Duodenal mucosa (tissue), 2 donors: Measurements from ENCODE around the gene UBA6.
A peak's percentile ranks its signal among the peaks of the same experiment; 100 is the strongest.
"Not testable (repeated sequence)": the region's sequence is repeated elsewhere in the genome, so short reads cannot be mapped to it uniquely, and the experiment has no call there.

Experiments
- H3K27ac ChIP-seq: one replicate; pipeline ENCODE4 v1.7.0; 2013; ENCODE audit warnings: low read depth, low read length
- H3K27me3 ChIP-seq, 2 donors: one replicate each; pipeline ENCODE4 v1.7.0; 2013; ENCODE audit warnings: low read length in 2 of 2, control low read depth in 1 of 2; ENCODE audit not compliant: insufficient read depth in 2 of 2, control insufficient read depth in 1 of 2
- H3K36me3 ChIP-seq, 2 donors: one replicate each; pipeline ENCODE4 v1.7.0; 2013; ENCODE audit warnings: low read length in 2 of 2, control low read depth in 1 of 2; ENCODE audit not compliant: insufficient read depth in 2 of 2, control insufficient read depth in 1 of 2
- H3K4me1 ChIP-seq, 2 donors: one replicate each; pipeline ENCODE4 v1.7.0; 2013; ENCODE audit warnings: low read length in 2 of 2, control low read depth in 1 of 2; ENCODE audit not compliant: insufficient read depth in 2 of 2, control insufficient read depth in 1 of 2
- H3K4me3 ChIP-seq, 2 donors: one replicate each; pipeline ENCODE4 v1.7.0; 2013; ENCODE audit warnings: low read length in 2 of 2, low read depth in 1 of 2
- H3K9ac ChIP-seq, 2 donors: one replicate each; pipeline ENCODE4 v1.7.0; 2013; ENCODE audit warnings: low read length in 2 of 2, low read depth in 1 of 2
- H3K9me3 ChIP-seq, 2 donors: one replicate each; pipeline ENCODE4 v1.7.0; 2013; ENCODE audit warnings: low read length in 2 of 2, control low read depth in 1 of 2; ENCODE audit not compliant: control insufficient read depth in 1 of 2

The UBA6 gene

GRCh38 chr4:67714955-67715354 lies 14.0 kb upstream of the UBA6 start:
- no peak overlapping the region for H3K9ac ChIP-seq
- H3K9me3 ChIP-seq: no peaks in the 10 kb centered on the region
- H3K4me3 ChIP-seq: no peak overlapping the region
- peaks cover 0 to 3% of the 10 kb centered on the region in 2 donors for H3K36me3 ChIP-seq
- H3K27me3 ChIP-seq: no peaks in the 10 kb centered on the region
- no peak overlapping the region for H3K27ac ChIP-seq
- peaks cover 0 to 3% of the 10 kb centered on the region in 2 donors for H3K4me1 ChIP-seq

- Histone ChIP-seq H3K4me3 (no peak overlapping the region), H3K36me3 (peaks cover 0 to 3% of the 10 kb centered on the region in 2 donors), H3K4me1 (peaks cover 0 to 3% of the 10 kb centered on the region in 2 donors), H3K9ac (no peak overlapping the region), H3K27me3 (no peaks in the 10 kb centered on the region), H3K9me3 (no peaks in the 10 kb centered on the region), H3K27ac (no peak overlapping the region)
Observed at GRCh38 chr4:67714248-67714583, 13.3 kb upstream of the UBA6 start.

- no peaks in the 10 kb centered on the region for H3K9me3 ChIP-seq
- no peak overlapping the region for H3K27ac ChIP-seq
- no peaks in the 10 kb centered on the region for H3K27me3 ChIP-seq
- H3K4me3 ChIP-seq: no peak overlapping the region
- H3K4me1 ChIP-seq: peaks cover 0 to 3% of the 10 kb centered on the region in 2 donors
- H3K36me3 ChIP-seq: peaks cover 0 to 3% of the 10 kb centered on the region in 2 donors
- H3K9ac ChIP-seq: no peak overlapping the region
Observed at GRCh38 chr4:67713529-67714247, 12.7 kb upstream of the UBA6 start.

GRCh38 chr4:67712650-67713528 lies 11.9 kb upstream of the UBA6 start:
- Histone ChIP-seq H3K27ac (no peak overlapping the region), H3K4me3 (no peak overlapping the region), H3K9me3 (no peaks in the 10 kb centered on the region), H3K9ac (no peak overlapping the region), H3K36me3 (peaks cover 0 to 3% of the 10 kb centered on the region in 2 donors), H3K4me1 (peaks cover 0 to 3% of the 10 kb centered on the region in 2 donors), H3K27me3 (no peaks in the 10 kb centered on the region)

GRCh38 chr4:67712000-67712625 lies 11.2 kb upstream of the UBA6 start:
- no peaks in the 10 kb centered on the region for H3K9me3 ChIP-seq

GRCh38 chr4:67706682-67707081 lies 5.7 kb upstream of the UBA6 start:
- H3K27me3 ChIP-seq, H3K9ac ChIP-seq, H3K27ac ChIP-seq, H3K4me3 ChIP-seq, H3K9me3 ChIP-seq, H3K36me3 ChIP-seq: not testable (repeated sequence)
- H3K4me1 ChIP-seq: peaks cover 0 to 10% of the 10 kb centered on the region in 2 donors

More at GRCh38 chr4:67712000-67712625, 11.2 kb upstream of the UBA6 start:
- no peak overlapping the region for H3K27ac ChIP-seq
- peaks cover 0 to 3% of the 10 kb centered on the region in 2 donors for H3K4me1 ChIP-seq
- H3K4me3 ChIP-seq: no peak overlapping the region
- no peak overlapping the region for H3K9ac ChIP-seq
- H3K36me3 ChIP-seq: peaks cover 0 to 3% of the 10 kb centered on the region in 2 donors
- H3K27me3 ChIP-seq: no peaks in the 10 kb centered on the region

- H3K4me3 ChIP-seq: no peak overlapping the region
- no peaks in the 10 kb centered on the region for H3K27me3 ChIP-seq
- H3K36me3 ChIP-seq: no peaks in the 10 kb centered on the region
- no peaks in the 10 kb centered on the region for H3K9me3 ChIP-seq
- H3K4me1 ChIP-seq: peaks cover 0 to 12% of the 10 kb centered on the region in 2 donors
- H3K27ac ChIP-seq: no peak overlapping the region
- H3K9ac ChIP-seq: no peak overlapping the region
Observed at GRCh38 chr4:67704843-67705242, 3.9 kb upstream of the UBA6 start.

- H3K4me1 ChIP-seq: peaks cover 0 to 12% of the 10 kb centered on the region in 2 donors
- H3K4me3 ChIP-seq: peak overlapping the region; percentile 94 to 98
- H3K9me3 ChIP-seq: no peaks in the 10 kb centered on the region
- no peaks in the 10 kb centered on the region for H3K27me3 ChIP-seq
- no peak overlapping the region for H3K9ac ChIP-seq
- no peak overlapping the region for H3K27ac ChIP-seq
- no peaks in the 10 kb centered on the region for H3K36me3 ChIP-seq
Observed at GRCh38 chr4:67702166-67702565, 1.2 kb upstream of the UBA6 start.

- H3K4me1 ChIP-seq: peaks cover 0 to 12% of the 10 kb centered on the region in 2 donors
- H3K27ac ChIP-seq: peak overlapping the region; percentile 17
- H3K36me3 ChIP-seq: no peaks in the 10 kb centered on the region
- H3K9me3 ChIP-seq: no peaks in the 10 kb centered on the region
- H3K4me3 ChIP-seq: peak overlapping the region; percentile 94 to 98
- H3K9ac ChIP-seq: peak overlapping the region; percentile 52 to 55
- no peaks in the 10 kb centered on the region for H3K27me3 ChIP-seq
Observed at GRCh38 chr4:67701517-67701850, 529 bp upstream of the UBA6 start.
